Endothelial cell of umbilical vein (primary cell): ENCODE data around the gene APEX1. TPM values are rescaled to one million over a fixed set of nuclear protein-coding genes. Genes with fewer than 3 reads are reported as not detected.

Experiments used
- BruUV-seq: library from RNA; stranded (reverse); fragments of 400-500 nt; replicated peaks from 2 replicates; lab custom pipeline; 2021; lab: Mats Ljungman, UMichigan
- CTCF ChIA-PET: fragments of 300-600, 350-600 bp; sonication (Branson Sonifier 250); formaldehyde crosslinking; loops from one replicate; lab custom pipeline; 2021; ENCODE audit warnings: antibody characterized with exemption, inconsistent platforms; lab: Charles Lee
- POLR2A ChIA-PET: fragments of 300-600, 350-600 bp; sonication (Branson Sonifier 250); formaldehyde crosslinking; loops from one replicate; lab custom pipeline; 2021; ENCODE audit warnings: antibody characterized with exemption, inconsistent platforms; lab: Charles Lee
- DNase-seq: peaks from one replicate; pipeline ENCODE4 v3.0.0-alpha.2; 2011; ENCODE audit warnings: low read depth, low spot score
- FAIRE-seq: peaks from 2 replicates; lab custom pipeline; 2011; peaks lifted over from hg19 to GRCh38; lab: Jason Lieb, UNC
- H2AFZ ChIP-seq: 2 replicates; pipeline ENCODE4 v1.6.0; 2012; ENCODE audit warnings: low read depth, low read length, control low read depth, inconsistent platforms
- H3K27ac ChIP-seq: 2 replicates; pipeline ENCODE4 v1.5.1; 2011; ENCODE audit warnings: low read depth, mild to moderate bottlenecking, control low read depth, low read length, moderate library complexity; ENCODE audit not compliant: insufficient read depth
- H3K27me3 ChIP-seq, 2 experiments: 2 replicates each; pipeline versions ENCODE4 v1.6.0 to v1.6.1; 2011; ENCODE audit warnings: low read length in 2 of 2, mixed read lengths in 1 of 2; ENCODE audit not compliant: control insufficient read depth in 2 of 2, insufficient read depth in 2 of 2
- H3K36me3 ChIP-seq, 2 experiments: 2 replicates in 1 of 2; 3 replicates in 1 of 2; pipeline ENCODE4 v1.5.1; 2011; ENCODE audit warnings: low read length in 2 of 2, mild to moderate bottlenecking in 1 of 2, moderate library complexity in 1 of 2; ENCODE audit not compliant: control insufficient read depth in 2 of 2, insufficient read depth in 2 of 2; ENCODE audit errors: extremely low read depth in 1 of 2
- H3K4me1 ChIP-seq: 3 replicates; pipeline ENCODE4 v1.5.1; 2011; ENCODE audit warnings: mild to moderate bottlenecking, low read length; ENCODE audit not compliant: control insufficient read depth, insufficient read depth; ENCODE audit errors: extremely low read depth
- H3K4me2 ChIP-seq: 2 replicates; pipeline ENCODE4 v1.6.1; 2011; ENCODE audit warnings: low read length, control low read depth, mixed read lengths; ENCODE audit not compliant: insufficient read depth
- H3K4me3 ChIP-seq, 3 experiments: fragments of 200-600 bp in 1 of 3; sonication (generic), shearing (Covaris generic) in 1 of 3; replicated peaks in 1 of 3; 2 replicates each; pipeline ENCODE4 v1.5.1; 2011 to 2016; ENCODE audit warnings: control low read depth in 3 of 3, low read length in 3 of 3, mild to moderate bottlenecking in 2 of 3, inconsistent platforms in 1 of 3, low read depth in 1 of 3, moderate library complexity in 1 of 3; ENCODE audit not compliant: insufficient read depth in 1 of 3
- H3K79me2 ChIP-seq: 2 replicates; pipeline ENCODE4 v1.6.0; 2012; ENCODE audit warnings: low read length, inconsistent platforms; ENCODE audit not compliant: control insufficient read depth, insufficient read depth
- H3K9ac ChIP-seq: replicated peaks from 2 replicates; pipeline ENCODE3; 2011; ENCODE audit warnings: low read length, control low read depth; ENCODE audit not compliant: insufficient read depth; ENCODE audit errors: extremely low read depth
- H3K9me1 ChIP-seq: replicated peaks from 3 replicates; pipeline ENCODE4 v1.6.0; 2011; ENCODE audit warnings: mild to moderate bottlenecking, low read length; ENCODE audit not compliant: control insufficient read depth, insufficient read depth; ENCODE audit errors: extremely low read depth
- H3K9me3 ChIP-seq: replicated peaks from 2 replicates; pipeline ENCODE4 v1.5.1; 2012; ENCODE audit warnings: low read length, inconsistent platforms; ENCODE audit not compliant: control insufficient read depth, insufficient read depth
- H4K20me1 ChIP-seq: replicated peaks from 2 replicates; pipeline ENCODE3; 2011; ENCODE audit warnings: mild to moderate bottlenecking, low read length; ENCODE audit not compliant: control insufficient read depth, insufficient read depth; ENCODE audit errors: extremely low read depth
- FOS ChIP-seq: IDR thresholded peaks from 2 replicates; pipeline ENCODE4 v1.6.1; 2011; ENCODE audit warnings: mild to moderate bottlenecking, low read length, moderate library complexity, borderline replicate concordance; ENCODE audit not compliant: insufficient read depth
- GATA2 ChIP-seq: IDR thresholded peaks from 2 replicates; pipeline ENCODE4 v1.7.0; 2011; ENCODE audit warnings: low read depth, mild to moderate bottlenecking, moderate library complexity, mixed read lengths, low read length; ENCODE audit not compliant: insufficient read length, insufficient read depth
- JUN ChIP-seq: IDR thresholded peaks from 2 replicates; pipeline ENCODE4 v1.6.1; 2011; ENCODE audit warnings: borderline replicate concordance, low read depth; ENCODE audit not compliant: insufficient read length, insufficient read depth
- POLR2A ChIP-seq: IDR thresholded peaks from 2 replicates; pipeline ENCODE4 v1.6.1; 2012; ENCODE audit warnings: low read depth, mild to moderate bottlenecking, control low read depth, low read length
- POLR2AphosphoS5 ChIP-seq: IDR thresholded peaks from 2 replicates; pipeline ENCODE4 v1.6.1; 2012; ENCODE audit warnings: low read depth, mild to moderate bottlenecking, control low read depth, low read length, moderate library complexity; ENCODE audit not compliant: insufficient read depth
- dilution Hi-C: fragments of 300-500 bp; cut with MboI; formaldehyde crosslinking; loops from one replicate; pipeline ENCODE4 v1.15.0; 2019; ENCODE audit warnings: low sequenced_read_pairs; ENCODE audit not compliant: extremely low pct_ligation_motif_present
- intact Hi-C: fragments of 100-400 bp; cut with micrococcal nuclease; formaldehyde crosslinking; loops from one replicate; pipeline ENCODE4 v1.10.0; 2022
- polyA plus RNA-seq, 4 experiments: library from polyadenylated mRNA; depleted of rRNA in 3 of 4; stranded (reverse) in 3 of 4; unstranded in 1 of 4; fragments of >200 nt; gene quantifications; 2 replicates each; pipeline versions ENCODE4 v1.2.1 to v1.2.3, GENCODE V29; 2011 to 2012; ENCODE audit warnings: missing spikeins in 1 of 4
- total RNA-seq: library from RNA; stranded (reverse); gene quantifications from 2 replicates; pipeline ENCODE4 v1.2.3, GENCODE V29; 2021
- TF ChIP-seq, protein P1 (sequence below), 2 donors: IDR thresholded peaks; 1 replicate in 1 of 2; 2 replicates in 1 of 2; pipeline ENCODE4 v1.5.1; 2011; ENCODE audit warnings: low read length in 2 of 2, mild to moderate bottlenecking in 2 of 2, moderate library complexity in 2 of 2, control low read depth in 1 of 2, inconsistent platforms in 1 of 2, low read depth in 1 of 2; ENCODE audit not compliant: insufficient read depth in 1 of 2; ENCODE audit errors: extremely low read depth in 1 of 2
- TF ChIP-seq, protein P2 (sequence below): IDR thresholded peaks from 2 replicates; pipeline ENCODE4 v1.6.1; 2011; ENCODE audit not compliant: insufficient read depth, insufficient read length

APEX1 gene
- total and polyA plus RNA-seq, 2 donors (not counting 3 experiments of a cell fraction or from before 2014, with no cell fraction given) = 231 to 304 TPM

DNA sequence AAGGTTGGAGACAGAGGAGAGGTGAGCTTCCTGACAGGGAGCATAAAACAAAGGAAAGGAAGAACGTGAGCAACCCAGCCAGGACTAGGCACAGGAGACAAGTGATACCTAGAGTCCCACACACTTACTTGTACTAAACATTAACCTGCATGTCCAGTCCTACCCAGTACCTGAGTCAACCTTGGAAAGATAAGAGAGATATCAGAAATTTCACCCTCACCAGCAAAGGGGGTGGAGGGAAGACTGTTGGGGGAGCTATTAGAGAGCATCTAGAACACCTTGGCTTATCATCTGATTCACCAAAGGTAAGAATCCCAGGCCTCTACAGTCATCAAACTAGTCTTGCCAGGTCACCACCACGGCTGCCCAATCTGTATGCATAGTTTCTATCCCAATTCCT is 30.2 kb upstream of the APEX1 start:
- no peaks in the 10 kb centered on the region for H3K36me3 ChIP-seq
- ChIA-PET POLR2A (no interaction called here), CTCF (interaction anchor here (3.3 kb wide), 1 partner anchor 10 kb away, joined by 30 read pairs; the partner anchor contains the start of gene TEP1)
- FAIRE-seq (no peak), DNase-seq (no peak)
- intact Hi-C loops = no loop called here
- no peaks in the 10 kb centered on the region for H3K9me1 ChIP-seq
- no peak overlapping the region for H3K4me3 ChIP-seq
- no peak overlapping the region for H3K9ac ChIP-seq
- no peaks in the 10 kb centered on the region for H4K20me1 ChIP-seq
- H3K79me2 ChIP-seq = no peaks in the 10 kb centered on the region
- dilution Hi-C loops = no loop called here
- no peak overlapping the region for H3K27ac ChIP-seq
- H2AFZ ChIP-seq = no peak overlapping the region
- TF ChIP-seq POLR2A (no peak), GATA2 (no peak), POLR2AphosphoS5 (no peak), JUN (no peak), FOS (no peak)
- TF ChIP-seq, protein P1, sequence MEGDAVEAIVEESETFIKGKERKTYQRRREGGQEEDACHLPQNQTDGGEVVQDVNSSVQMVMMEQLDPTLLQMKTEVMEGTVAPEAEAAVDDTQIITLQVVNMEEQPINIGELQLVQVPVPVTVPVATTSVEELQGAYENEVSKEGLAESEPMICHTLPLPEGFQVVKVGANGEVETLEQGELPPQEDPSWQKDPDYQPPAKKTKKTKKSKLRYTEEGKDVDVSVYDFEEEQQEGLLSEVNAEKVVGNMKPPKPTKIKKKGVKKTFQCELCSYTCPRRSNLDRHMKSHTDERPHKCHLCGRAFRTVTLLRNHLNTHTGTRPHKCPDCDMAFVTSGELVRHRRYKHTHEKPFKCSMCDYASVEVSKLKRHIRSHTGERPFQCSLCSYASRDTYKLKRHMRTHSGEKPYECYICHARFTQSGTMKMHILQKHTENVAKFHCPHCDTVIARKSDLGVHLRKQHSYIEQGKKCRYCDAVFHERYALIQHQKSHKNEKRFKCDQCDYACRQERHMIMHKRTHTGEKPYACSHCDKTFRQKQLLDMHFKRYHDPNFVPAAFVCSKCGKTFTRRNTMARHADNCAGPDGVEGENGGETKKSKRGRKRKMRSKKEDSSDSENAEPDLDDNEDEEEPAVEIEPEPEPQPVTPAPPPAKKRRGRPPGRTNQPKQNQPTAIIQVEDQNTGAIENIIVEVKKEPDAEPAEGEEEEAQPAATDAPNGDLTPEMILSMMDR (IDR thresholded peaks at IDR 0.05; ENCODE audit: extremely low read depth in 1 of 2, insufficient read depth in 1 of 2, low read depth in 1 of 2, low read length in 2 of 2) = no peak
- TF ChIP-seq, protein P2, sequence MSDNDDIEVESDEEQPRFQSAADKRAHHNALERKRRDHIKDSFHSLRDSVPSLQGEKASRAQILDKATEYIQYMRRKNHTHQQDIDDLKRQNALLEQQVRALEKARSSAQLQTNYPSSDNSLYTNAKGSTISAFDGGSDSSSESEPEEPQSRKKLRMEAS = no peak
- no peak overlapping the region for H3K4me2 ChIP-seq
- BruUV-seq = no TSS peak
- no peaks in the 10 kb centered on the region for H3K27me3 ChIP-seq
- H3K4me1 ChIP-seq = peaks cover 18% of the 10 kb centered on the region
- H3K9me3 ChIP-seq = no peaks in the 10 kb centered on the region
